A673 (cell line): Measurements from ENCODE around the gene CCT3.

ENCODE experiments used
- EZH2 ChIP-seq: fragments of 200-600 bp; sonication (generic); IDR thresholded peaks from 2 replicates; pipeline ENCODE4 v1.6.1; 2017; ENCODE audit warnings: borderline replicate concordance, low read depth, mild to moderate bottlenecking, mixed read lengths, antibody characterized with exemption, low read length; ENCODE audit not compliant: poor library complexity, severe bottlenecking
- TF ChIP-seq, protein P1 (sequence below): fragments of 300-800, 200-600 bp; sonication (generic); conservative IDR thresholded peaks from 2 replicates; pipeline ENCODE4 v1.5.1; 2017; ENCODE audit warnings: low read depth, mild to moderate bottlenecking, antibody characterized with exemption, low read length, moderate library complexity, mixed read lengths

DNA sequence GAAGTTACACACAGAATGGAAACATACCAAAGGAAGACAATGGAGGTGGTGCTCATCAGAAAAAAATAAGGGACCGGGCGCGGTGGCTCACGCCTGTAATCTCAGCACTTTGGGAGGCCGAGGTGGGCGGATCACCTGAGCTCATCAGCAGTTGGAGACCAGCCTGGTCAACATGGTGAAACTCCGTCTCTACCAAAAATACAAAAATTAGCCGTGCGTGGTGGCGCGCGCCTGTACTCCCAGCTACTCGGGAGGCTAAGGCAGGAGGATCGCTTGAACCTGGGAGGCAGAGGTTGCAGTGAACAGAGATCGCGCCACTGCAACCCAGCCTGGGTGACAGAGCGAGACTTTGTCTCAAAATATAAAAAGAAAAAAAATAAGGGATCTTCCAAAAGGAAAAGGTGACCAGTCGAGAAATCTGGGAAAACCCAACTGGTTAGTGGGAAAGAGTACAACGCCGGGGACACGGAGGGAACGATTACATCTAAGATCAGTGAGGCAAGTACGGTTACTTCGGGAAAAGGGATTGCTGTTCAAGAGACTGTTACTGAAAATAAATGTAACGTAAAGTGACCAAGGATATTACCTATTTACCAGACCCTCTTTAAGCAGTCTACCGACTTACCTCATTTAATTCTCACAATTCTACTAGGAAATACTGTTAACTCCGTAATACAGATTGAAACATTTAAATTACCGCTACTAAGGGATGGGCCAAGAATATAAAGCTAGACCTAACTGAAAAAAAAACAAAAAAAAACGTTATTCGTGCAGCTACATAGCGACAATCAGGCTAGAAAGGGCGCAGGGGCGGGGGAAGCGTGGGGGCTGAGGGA is 822 bp downstream of the CCT3 start:
- TF ChIP-seq, protein P1, sequence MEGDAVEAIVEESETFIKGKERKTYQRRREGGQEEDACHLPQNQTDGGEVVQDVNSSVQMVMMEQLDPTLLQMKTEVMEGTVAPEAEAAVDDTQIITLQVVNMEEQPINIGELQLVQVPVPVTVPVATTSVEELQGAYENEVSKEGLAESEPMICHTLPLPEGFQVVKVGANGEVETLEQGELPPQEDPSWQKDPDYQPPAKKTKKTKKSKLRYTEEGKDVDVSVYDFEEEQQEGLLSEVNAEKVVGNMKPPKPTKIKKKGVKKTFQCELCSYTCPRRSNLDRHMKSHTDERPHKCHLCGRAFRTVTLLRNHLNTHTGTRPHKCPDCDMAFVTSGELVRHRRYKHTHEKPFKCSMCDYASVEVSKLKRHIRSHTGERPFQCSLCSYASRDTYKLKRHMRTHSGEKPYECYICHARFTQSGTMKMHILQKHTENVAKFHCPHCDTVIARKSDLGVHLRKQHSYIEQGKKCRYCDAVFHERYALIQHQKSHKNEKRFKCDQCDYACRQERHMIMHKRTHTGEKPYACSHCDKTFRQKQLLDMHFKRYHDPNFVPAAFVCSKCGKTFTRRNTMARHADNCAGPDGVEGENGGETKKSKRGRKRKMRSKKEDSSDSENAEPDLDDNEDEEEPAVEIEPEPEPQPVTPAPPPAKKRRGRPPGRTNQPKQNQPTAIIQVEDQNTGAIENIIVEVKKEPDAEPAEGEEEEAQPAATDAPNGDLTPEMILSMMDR: no peak
- TF ChIP-seq EZH2: no peak
